DND-41 (cell line): ENCODE results near the gene CPLX1.

Experiments used
- CTCF ChIP-seq: IDR thresholded peaks from 2 replicates; pipeline ENCODE4 v1.5.1; 2012; ENCODE audit warnings: borderline replicate concordance, low read length, moderate library complexity, mild to moderate bottlenecking; ENCODE audit not compliant: poor library complexity, severe bottlenecking; ENCODE audit errors: extremely low read depth
- EZH2 ChIP-seq: IDR thresholded peaks from 3 replicates; pipeline ENCODE4 v1.6.1; 2012; ENCODE audit warnings: borderline replicate concordance, low read depth, mild to moderate bottlenecking, moderate library complexity, low read length, inconsistent platforms; ENCODE audit not compliant: severe bottlenecking

DNA sequence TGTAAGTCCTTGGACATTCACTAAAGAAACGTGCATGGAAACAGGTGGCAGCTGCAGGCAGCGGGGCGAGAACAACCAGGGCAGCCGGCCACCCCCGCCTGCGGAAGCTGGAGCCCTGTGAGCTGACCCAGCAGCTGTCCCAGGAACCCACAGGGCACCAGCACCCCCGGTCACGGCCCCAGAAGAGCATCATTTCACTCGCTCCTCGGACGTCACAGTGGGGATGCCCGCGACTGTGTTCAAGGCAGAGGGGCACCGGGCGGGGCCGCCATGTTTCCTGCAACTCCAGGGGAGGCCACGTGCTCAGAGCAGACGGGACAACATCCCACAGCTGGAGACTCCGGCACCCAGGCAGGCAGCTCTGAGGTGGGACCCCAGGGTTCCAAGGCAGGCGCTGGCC is 45.0 kb upstream of the CPLX1 start:
- TF ChIP-seq CTCF (no peak), EZH2 (no peak)
